Testis (tissue), 2 donors: Measurements from ENCODE around the gene USP15.

ENCODE experiments used
- POLR2A ChIP-seq: fragments of 450-650 bp; IDR thresholded peaks from one replicate; pipeline ENCODE4 v1.6.1; 2017; ENCODE audit warnings: antibody characterized with exemption, mild to moderate bottlenecking, moderate library complexity
- TF ChIP-seq, protein P1 (sequence below), 3 experiments: fragments of 450-650 bp in 2 of 3; fragments of 200-600 bp in 1 of 3; sonication (generic) in 1 of 3; IDR thresholded peaks; one replicate each; pipeline ENCODE4 v1.5.1; 2016 to 2019; ENCODE audit warnings: antibody characterized with exemption in 3 of 3, mild to moderate bottlenecking in 2 of 3, moderate library complexity in 1 of 3

DNA sequence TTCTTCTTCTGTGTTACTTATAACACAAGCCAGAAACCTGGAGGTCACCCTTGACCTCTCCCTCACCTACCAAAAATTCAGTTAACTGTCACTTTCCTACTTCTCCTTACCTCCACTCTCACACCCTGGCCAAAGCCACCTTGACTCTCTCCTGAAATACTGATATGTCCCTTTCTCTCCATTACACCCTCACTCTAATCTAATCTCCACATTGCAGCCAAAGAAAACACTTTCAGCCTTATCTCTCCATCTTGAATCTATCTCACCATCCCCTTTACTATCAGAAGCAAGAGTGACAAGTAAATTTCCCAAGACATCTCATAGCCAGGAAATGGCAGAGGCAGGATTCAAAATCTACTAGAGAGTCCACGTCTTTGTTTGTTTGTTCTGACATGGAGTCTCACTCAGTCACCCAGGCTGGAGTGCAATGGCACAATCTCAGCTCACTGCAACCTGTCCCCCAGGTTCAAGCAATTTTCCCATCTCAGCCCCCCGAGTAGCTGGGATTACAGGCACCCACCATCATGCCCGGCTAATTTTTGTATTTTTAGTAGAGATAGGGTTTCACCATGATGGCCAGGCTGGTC is 28.0 kb upstream of the USP15 start:
- TF ChIP-seq, protein P1, sequence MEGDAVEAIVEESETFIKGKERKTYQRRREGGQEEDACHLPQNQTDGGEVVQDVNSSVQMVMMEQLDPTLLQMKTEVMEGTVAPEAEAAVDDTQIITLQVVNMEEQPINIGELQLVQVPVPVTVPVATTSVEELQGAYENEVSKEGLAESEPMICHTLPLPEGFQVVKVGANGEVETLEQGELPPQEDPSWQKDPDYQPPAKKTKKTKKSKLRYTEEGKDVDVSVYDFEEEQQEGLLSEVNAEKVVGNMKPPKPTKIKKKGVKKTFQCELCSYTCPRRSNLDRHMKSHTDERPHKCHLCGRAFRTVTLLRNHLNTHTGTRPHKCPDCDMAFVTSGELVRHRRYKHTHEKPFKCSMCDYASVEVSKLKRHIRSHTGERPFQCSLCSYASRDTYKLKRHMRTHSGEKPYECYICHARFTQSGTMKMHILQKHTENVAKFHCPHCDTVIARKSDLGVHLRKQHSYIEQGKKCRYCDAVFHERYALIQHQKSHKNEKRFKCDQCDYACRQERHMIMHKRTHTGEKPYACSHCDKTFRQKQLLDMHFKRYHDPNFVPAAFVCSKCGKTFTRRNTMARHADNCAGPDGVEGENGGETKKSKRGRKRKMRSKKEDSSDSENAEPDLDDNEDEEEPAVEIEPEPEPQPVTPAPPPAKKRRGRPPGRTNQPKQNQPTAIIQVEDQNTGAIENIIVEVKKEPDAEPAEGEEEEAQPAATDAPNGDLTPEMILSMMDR (IDR thresholded peaks at IDR 0.05): no peak
- TF ChIP-seq POLR2A: no peak
